ENCODE measurements around the gene NRCAM. TPM values are rescaled to one million over a fixed set of nuclear protein-coding genes. Genes with fewer than 3 reads are reported as not detected.

Gene NRCAM
- total and polyA plus RNA-seq, 2 of the 8 experiments (the other 6 are each of a cell fraction or from before 2014, with no cell fraction given), result 2.7 to 3.8 TPM

GRCh38 chr7:108290459-108291151, 165.6 kb downstream of the NRCAM start (continued):
- TF ChIP-seq CHD7 (IDR thresholded peaks at IDR 0.05; ENCODE audit: insufficient replicate concordance, low read length), result no peak
- TF ChIP-seq CTBP2 (IDR thresholded peaks at IDR 0.05; ENCODE audit: borderline replicate concordance, insufficient read depth, insufficient read length, low read length), result no peak
- no peak for TF ChIP-seq SP2 (IDR thresholded peaks at IDR 0.05; ENCODE audit: low read length)
- no peak for TF ChIP-seq EGR1 (IDR thresholded peaks at IDR 0.05; ENCODE audit: borderline replicate concordance, low read depth, low read length)
- no peak for TF ChIP-seq CBX5 (IDR thresholded peaks at IDR 0.05; ENCODE audit: low read depth, low read length)
- no peak for TF ChIP-seq ATF2 (IDR thresholded peaks at IDR 0.05; ENCODE audit: low read length)
- no peak for TF ChIP-seq ASH2L (IDR thresholded peaks at IDR 0.05; ENCODE audit: low read length)

Measured in H1 (cell line).